Skin epidermis (tissue), 12 donors: ENCODE data around the gene BRD3OS.

Source experiments
- H3K27ac ChIP-seq, 21 experiments: fragments of 200-600 bp; sonication (generic) in 11 of 21; one replicate each; pipeline ENCODE4 v1.5.0; 2020; ENCODE audit warnings: mild to moderate bottlenecking in 3 of 21, inconsistent platforms in 2 of 21, moderate library complexity in 2 of 21
- H3K4me3 ChIP-seq, 7 experiments: fragments of 200-600 bp; sonication (generic) in 2 of 7; one replicate each; pipeline ENCODE4 v1.5.0; 2020; ENCODE audit warnings: inconsistent platforms in 2 of 7, mild to moderate bottlenecking in 2 of 7, moderate library complexity in 1 of 7

Gene BRD3OS

GRCh38 chr9:134030821-134031470 lies 5.7 kb downstream of the BRD3OS start:
- no peak overlapping the region for H3K27ac ChIP-seq
- H3K4me3 ChIP-seq: no peak overlapping the region

GRCh38 chr9:134031783-134032182 lies 6.5 kb downstream of the BRD3OS start:
- Histone ChIP-seq H3K4me3 (no peak overlapping the region), H3K27ac (no peak overlapping the region)

- Histone ChIP-seq H3K4me3 (no peak overlapping the region), H3K27ac (no peak overlapping the region)
Observed at GRCh38 chr9:134032456-134033222, 7.4 kb downstream of the BRD3OS start.

GRCh38 chr9:134033516-134034214 lies 8.4 kb downstream of the BRD3OS start:
- Histone ChIP-seq H3K27ac (no peak overlapping the region), H3K4me3 (no peak overlapping the region)

- no peak overlapping the region for H3K27ac ChIP-seq
- H3K4me3 ChIP-seq: no peak overlapping the region
Observed at GRCh38 chr9:134034215-134035040, 9.1 kb downstream of the BRD3OS start.

- H3K27ac ChIP-seq: no peak overlapping the region
- H3K4me3 ChIP-seq: no peak overlapping the region
Observed at GRCh38 chr9:134035041-134036039, 10.1 kb downstream of the BRD3OS start.

- H3K27ac ChIP-seq: no peak overlapping the region
Observed at GRCh38 chr9:134036130-134036529, 10.8 kb downstream of the BRD3OS start.

GRCh38 chr9:134037641-134038040 lies 12.4 kb downstream of the BRD3OS start:
- Histone ChIP-seq H3K4me3 (no peak overlapping the region), H3K27ac (no peak overlapping the region)

More at GRCh38 chr9:134036130-134036529, 10.8 kb downstream of the BRD3OS start:
- no peak overlapping the region for H3K4me3 ChIP-seq

GRCh38 chr9:134039386-134040175 lies 14.3 kb downstream of the BRD3OS start:
- Histone ChIP-seq H3K4me3 (no peak overlapping the region), H3K27ac (no peak overlapping the region)

GRCh38 chr9:134040176-134040565 lies 14.9 kb downstream of the BRD3OS start:
- Histone ChIP-seq H3K27ac (no peak overlapping the region), H3K4me3 (no peak overlapping the region)

- H3K4me3 ChIP-seq: no peak overlapping the region
- no peak overlapping the region for H3K27ac ChIP-seq
Observed at GRCh38 chr9:134040781-134041648, 15.7 kb downstream of the BRD3OS start.

- Histone ChIP-seq H3K4me3 (no peak overlapping the region), H3K27ac (no peak overlapping the region)
Observed at GRCh38 chr9:134041649-134041962, 16.3 kb downstream of the BRD3OS start.

GRCh38 chr9:134043531-134043988 lies 18.3 kb downstream of the BRD3OS start:
- H3K27ac ChIP-seq: no peak overlapping the region

GRCh38 chr9:134044944-134045343 lies 19.7 kb downstream of the BRD3OS start:
- H3K27ac ChIP-seq: no peak overlapping the region
- H3K4me3 ChIP-seq: no peak overlapping the region

More at GRCh38 chr9:134043531-134043988, 18.3 kb downstream of the BRD3OS start:
- H3K4me3 ChIP-seq: no peak overlapping the region

- Histone ChIP-seq H3K27ac (no peak overlapping the region), H3K4me3 (no peak overlapping the region)
Observed at GRCh38 chr9:134045841-134046544, 20.7 kb downstream of the BRD3OS start.

- Histone ChIP-seq H3K4me3 (no peak overlapping the region), H3K27ac (no peak overlapping the region)
Observed at GRCh38 chr9:134046894-134047681, 21.8 kb downstream of the BRD3OS start.
